Measurements from ENCODE around the gene CNOT4.

CNOT4 gene

GRCh38 chr7:135537905-135538304 lies 28.0 kb upstream of the CNOT4 start:
- Histone ChIP-seq H3K27me3 (no peaks in the 10 kb centered on the region), H3K4me3 (ENCODE audit: low read depth in 1 of 2, low read length in 1 of 2) (no peak overlapping the region), H3K9me3 (no peaks in the 10 kb centered on the region), H3K4me1 (ENCODE audit: control insufficient read depth in 1 of 2, insufficient read depth in 1 of 2, low read depth in 1 of 2, low read length in 1 of 2) (peaks cover 4% of the 10 kb centered on the region in 2 experiments), H3K36me3 (no peaks in the 10 kb centered on the region), H3K27ac (no peak overlapping the region)
- no peak for TF ChIP-seq CTCF (IDR thresholded peaks at IDR 0.05)

DNA sequence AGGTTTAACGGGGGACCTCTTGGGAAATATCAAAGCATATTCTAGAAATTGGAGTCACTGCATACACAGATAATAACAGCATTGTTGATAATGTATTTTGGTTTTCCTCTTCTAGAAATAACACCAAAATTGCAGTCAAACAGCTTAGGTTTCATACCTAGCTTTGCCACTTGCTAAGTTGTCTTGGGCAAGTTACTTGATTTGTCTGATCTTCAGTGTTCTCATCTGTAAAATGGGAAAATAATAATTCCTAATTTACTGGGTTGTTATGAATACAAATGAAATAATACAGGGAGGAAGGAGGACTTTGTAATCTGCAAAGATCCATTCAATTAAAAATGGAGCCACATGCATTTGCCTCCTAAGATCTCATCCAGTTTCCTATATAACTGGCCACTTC lies 27.6 kb upstream of the CNOT4 start:
- Histone ChIP-seq H3K4me1 (ENCODE audit: control insufficient read depth in 1 of 2, insufficient read depth in 1 of 2, low read depth in 1 of 2, low read length in 1 of 2) (peaks cover 4% of the 10 kb centered on the region in 2 experiments), H3K4me3 (ENCODE audit: low read depth in 1 of 2, low read length in 1 of 2) (no peak overlapping the region), H3K27me3 (no peaks in the 10 kb centered on the region), H3K9me3 (no peaks in the 10 kb centered on the region), H3K27ac (no peak overlapping the region), H3K36me3 (no peaks in the 10 kb centered on the region)
- TF ChIP-seq CTCF (IDR thresholded peaks at IDR 0.05): no peak

DNA sequence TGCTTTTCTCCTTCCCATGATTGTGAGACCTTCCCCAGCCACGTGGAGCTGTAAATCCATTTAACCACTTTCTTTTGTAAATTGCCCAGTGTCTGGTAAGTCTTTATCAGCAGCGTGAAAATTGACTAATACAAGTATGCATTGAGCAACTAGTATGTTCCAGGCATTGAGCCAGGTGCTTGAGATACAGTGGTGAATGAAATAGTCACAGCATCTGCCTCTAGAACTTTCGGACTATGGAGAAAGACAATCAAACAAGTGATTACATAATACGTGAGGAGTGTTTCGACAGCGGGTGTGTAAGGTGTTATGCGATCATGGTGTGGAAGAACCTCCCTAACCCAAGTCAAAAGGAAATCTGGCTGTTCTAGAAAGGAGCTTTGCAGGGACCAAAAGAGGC lies 26.2 kb upstream of the CNOT4 start:
- H3K4me1 ChIP-seq (ENCODE audit: control insufficient read depth in 1 of 2, insufficient read depth in 1 of 2, low read depth in 1 of 2, low read length in 1 of 2): peaks cover 4% of the 10 kb centered on the region in 2 experiments
- H3K9me3 ChIP-seq: no peaks in the 10 kb centered on the region
- no peak for TF ChIP-seq CTCF (IDR thresholded peaks at IDR 0.05)

GRCh38 chr7:135527025-135527424 lies 17.1 kb upstream of the CNOT4 start:
- no peak for TF ChIP-seq CTCF (IDR thresholded peaks at IDR 0.05)
- no peak overlapping the region for H3K4me3 ChIP-seq (ENCODE audit: low read depth in 1 of 2, low read length in 1 of 2)
- H3K27me3 ChIP-seq: no peaks in the 10 kb centered on the region
- H3K9me3 ChIP-seq: no peaks in the 10 kb centered on the region
- H3K27ac ChIP-seq: no peak overlapping the region
- H3K4me1 ChIP-seq (ENCODE audit: control insufficient read depth in 1 of 2, insufficient read depth in 1 of 2, low read depth in 1 of 2, low read length in 1 of 2): no peaks in the 10 kb centered on the region
- no peaks in the 10 kb centered on the region for H3K36me3 ChIP-seq

More for the DNA sequence above, 26.2 kb upstream of the CNOT4 start:
- Histone ChIP-seq H3K4me3 (ENCODE audit: low read depth in 1 of 2, low read length in 1 of 2) (no peak overlapping the region), H3K36me3 (no peaks in the 10 kb centered on the region), H3K27ac (no peak overlapping the region), H3K27me3 (no peaks in the 10 kb centered on the region)

- H3K4me1 ChIP-seq (ENCODE audit: control insufficient read depth in 1 of 2, insufficient read depth in 1 of 2, low read depth in 1 of 2, low read length in 1 of 2): no peaks in the 10 kb centered on the region
- H3K27me3 ChIP-seq: no peaks in the 10 kb centered on the region
- no peak for TF ChIP-seq CTCF (IDR thresholded peaks at IDR 0.05)
- no peak overlapping the region for H3K27ac ChIP-seq
- H3K9me3 ChIP-seq: no peaks in the 10 kb centered on the region
- no peak overlapping the region for H3K4me3 ChIP-seq (ENCODE audit: low read depth in 1 of 2, low read length in 1 of 2)
- H3K36me3 ChIP-seq: no peaks in the 10 kb centered on the region
These were observed 15.5 kb upstream of the CNOT4 start for GRCh38 chr7:135525426-135525825.

DNA sequence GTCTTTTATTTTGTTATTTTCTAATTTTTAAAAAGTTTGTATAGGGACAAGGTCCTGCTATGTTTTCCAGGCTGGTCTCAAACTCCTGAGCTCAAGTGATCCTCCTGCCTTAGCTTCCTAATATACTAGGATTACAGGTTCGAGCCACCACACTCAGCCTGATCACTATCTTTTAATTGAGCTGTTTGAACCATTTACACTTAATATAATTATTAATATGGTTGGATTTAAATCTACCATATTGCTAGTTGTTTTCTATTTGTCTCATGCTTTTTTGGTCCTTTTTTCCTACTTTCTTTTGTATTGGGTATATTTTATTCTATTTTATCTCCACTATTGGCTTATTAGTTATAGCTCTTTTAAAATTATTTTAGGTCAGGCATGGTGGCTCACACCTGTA lies 13.2 kb upstream of the CNOT4 start:
- no peaks in the 10 kb centered on the region for H3K27me3 ChIP-seq
- H3K4me1 ChIP-seq (ENCODE audit: control insufficient read depth in 1 of 2, insufficient read depth in 1 of 2, low read depth in 1 of 2, low read length in 1 of 2): no peaks in the 10 kb centered on the region
- no peaks in the 10 kb centered on the region for H3K9me3 ChIP-seq
- no peak overlapping the region for H3K4me3 ChIP-seq (ENCODE audit: low read depth in 1 of 2, low read length in 1 of 2)
- no peak for TF ChIP-seq CTCF (IDR thresholded peaks at IDR 0.05)
- H3K36me3 ChIP-seq: no peaks in the 10 kb centered on the region
- H3K27ac ChIP-seq: no peak overlapping the region
